GM21381 (cell line): Measurements from ENCODE around the gene VANGL1.
"Not testable (repeated sequence)": the region's sequence is repeated elsewhere in the genome, so short reads cannot be mapped to it uniquely, and the experiment has no call there.

ENCODE experiments used
- ATAC-seq: cut with Tn5 transposase; IDR thresholded peaks from one replicate; pipeline ENCODE4 v1.9.1; 2021; ENCODE audit warnings: mild to moderate bottlenecking, moderate library complexity; ENCODE audit not compliant: unreplicated experiment

VANGL1 gene

DNA sequence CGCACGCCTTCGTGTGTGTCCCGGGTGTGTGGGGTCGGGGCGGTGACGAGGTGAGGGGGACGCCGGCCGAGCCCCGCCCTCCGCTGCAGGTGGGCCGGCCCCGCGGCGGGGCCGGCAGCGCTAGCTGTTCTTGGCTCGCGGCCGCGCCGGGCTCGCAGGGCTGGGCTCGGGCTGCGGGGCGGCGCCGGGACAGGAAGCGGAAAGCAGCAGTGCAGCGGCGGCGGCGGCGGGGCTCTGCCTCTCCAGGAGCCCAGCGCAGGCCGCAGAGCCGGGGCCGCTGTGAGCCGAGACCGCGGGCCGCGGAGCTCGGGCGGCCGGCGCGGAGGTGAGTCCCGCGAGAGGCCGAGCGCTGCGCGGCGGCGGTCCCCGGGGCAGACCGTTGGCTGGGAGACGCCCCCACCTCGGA lies at the start of gene VANGL1:
VANGL1 (plus strand) TSS at position 209 of the 406 bp plus-strand sequence. CDS start 9,444 bp downstream, outside the sequence.
- ATAC-seq: peak; percentile 50

DNA sequence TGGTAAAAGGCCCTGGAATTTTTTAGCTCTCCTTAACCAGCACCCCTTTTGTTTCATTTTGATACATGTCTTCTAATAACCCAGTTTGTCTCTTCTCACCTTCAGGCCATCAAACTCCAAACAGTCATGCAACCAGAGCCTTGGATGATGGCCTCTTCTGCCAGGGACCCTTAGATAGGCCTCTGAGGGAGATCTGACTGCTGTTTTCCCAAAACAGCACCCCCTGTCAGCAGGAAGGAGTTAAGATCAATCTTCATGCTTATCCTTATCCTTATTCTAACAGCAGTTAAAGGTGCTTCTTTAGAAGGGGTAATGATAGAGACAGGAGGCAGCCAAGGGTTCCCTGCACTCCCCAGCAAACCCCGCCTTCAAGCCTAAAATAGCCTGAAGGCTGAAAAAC lies 49.5 kb upstream of the VANGL1 start:
- ATAC-seq: no peak

DNA sequence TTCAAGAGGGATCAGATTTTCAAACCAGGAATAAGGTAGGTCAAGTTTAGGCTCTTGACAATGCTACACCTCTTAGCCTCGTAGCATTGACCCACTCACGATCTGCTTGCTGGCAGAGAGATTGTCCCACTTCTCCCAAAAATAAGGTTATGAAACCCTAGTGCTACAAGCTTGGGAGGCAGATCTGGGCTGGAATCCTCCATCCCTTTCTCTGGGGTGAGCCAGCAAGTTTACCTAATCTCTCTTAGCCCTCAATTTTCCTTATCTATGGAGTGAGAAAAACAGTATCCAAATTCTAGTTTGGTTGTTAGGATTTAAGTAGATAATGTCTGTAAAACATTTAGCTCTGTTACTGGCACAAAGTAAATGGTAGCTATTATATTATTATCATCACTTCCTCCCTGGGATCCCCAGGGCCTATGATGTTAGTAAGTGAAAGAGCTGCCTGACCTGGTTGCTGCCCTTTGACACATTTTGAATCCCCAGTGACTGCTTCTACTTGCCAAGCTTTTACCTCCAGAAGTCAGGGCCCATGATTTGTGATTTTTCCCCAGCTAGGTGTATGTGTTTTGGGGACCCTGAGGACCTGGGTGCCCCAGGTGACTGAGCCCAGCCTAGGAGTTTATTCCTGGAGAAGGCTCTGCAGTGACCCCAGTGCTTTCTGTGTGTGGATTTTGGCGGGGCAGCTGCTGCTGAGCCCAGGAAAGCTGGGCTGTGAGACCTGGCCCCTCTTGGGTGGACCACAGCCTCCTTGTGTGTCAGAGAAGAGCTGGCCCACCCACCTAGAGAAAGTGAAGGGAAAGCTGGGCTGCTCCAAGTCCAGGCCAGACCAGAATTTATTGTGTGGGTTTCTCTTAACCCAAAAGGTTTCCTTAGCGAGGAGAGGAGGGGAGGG lies 48.2 kb upstream of the VANGL1 start:
- ATAC-seq: no peak

DNA sequence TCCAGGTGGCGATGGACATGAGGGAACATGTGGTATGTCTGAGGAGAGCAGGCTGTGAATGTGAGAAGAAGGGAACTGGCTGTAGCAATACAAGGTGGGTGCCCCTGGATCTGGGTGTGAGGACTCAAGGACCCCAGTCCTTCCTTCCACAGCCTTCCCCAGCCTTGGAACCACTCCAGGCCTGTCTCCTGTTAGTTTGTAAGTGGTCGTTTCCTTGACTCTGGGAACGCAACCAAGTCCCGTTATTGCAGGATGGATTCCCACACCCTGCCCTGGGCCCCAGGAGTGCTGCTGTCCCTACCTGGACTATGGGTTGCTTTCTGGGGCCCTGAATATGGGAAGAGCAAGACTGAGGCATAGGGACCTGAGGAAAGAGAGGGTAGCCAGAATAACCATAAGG lies 47.2 kb upstream of the VANGL1 start:
- ATAC-seq: no peak

DNA sequence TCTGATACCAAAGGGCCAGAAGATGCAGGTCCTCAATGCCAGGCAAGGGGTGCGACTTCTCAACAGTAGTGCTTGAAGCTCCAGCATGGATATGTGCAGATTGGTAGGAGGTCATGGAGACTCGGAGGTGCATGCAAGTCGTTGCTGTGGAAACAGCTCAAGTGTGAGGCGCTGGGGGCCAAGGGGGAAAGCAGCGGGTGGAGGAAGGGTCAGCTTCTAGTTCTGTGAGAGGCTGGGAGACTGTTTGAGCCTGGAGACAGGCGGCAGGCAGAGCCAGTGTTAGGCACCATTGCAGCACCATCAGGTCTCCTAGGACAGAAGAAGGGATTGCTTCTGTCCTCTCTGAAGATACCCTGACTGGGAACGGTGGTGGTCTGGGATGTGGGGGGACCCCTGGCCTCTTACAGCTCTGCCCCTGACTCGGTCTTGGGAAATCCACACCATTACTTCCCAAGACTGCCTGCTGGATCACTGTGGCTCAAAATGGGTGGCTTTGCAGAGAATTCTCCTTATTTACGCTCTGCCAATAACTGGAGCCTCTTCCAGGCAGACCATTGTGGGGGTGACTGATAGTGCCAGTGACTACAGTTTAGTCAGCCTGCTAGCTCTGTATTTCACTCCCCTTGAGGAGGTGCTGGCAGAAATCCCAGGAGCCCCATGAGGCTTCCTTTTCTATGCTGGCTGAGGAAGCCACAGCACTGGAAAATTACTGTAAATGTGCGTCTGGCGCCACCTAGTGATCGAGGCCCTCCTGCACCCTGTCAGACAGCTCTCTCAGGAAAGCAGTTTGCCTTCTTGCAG lies 46.3 kb upstream of the VANGL1 start:
- ATAC-seq: no peak

DNA sequence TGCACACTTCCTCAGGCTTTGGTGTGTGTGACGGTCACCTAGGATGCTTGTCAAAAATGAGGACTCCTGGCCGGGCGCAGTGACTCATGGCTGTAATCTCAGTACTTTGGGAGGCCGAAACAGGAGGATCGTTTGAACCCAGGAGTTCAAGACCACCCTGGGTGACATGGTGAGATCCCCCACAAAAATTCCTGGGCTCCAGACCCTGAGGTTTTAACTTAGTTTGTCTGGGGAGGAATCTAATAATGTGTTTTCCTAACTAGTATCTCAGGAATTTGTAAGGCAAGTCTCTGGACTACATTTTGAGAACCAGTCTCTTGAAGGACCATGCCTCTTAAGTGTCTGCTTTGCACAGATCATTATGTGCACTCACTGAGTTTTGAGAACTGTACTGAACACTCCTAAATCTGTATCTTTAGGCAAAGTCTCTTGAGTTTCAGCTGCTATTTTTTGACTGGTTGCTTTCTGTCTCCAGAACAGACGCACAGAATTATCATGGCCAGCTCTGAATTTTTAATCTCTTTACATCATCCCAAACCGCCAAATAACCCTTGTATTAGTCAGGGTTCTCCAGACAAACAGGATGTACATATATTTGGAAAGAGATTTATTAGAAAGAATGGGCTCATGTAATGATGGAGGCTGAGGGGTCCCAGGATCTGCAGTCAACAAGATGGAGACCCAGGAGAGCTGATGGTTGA lies 45.5 kb upstream of the VANGL1 start:
- ATAC-seq: no peak

DNA sequence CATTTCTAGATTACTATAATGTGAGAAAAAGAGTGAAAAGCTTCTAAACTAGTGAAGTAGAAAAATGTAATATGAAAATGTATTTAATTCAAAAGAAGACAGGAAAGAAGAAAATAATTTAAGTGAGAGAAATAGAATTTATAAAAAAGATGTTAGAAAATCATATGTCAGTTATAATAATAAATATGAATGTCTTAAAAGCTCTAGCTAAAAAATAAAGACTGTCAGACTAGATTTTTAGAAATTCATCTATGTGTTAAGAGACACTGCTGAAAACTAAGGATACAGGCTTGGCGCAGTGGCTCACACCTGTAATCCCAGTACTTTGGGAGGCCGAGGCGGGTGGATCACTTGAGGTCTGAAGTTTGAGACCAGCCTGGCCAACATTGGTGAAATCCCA lies 37.3 kb upstream of the VANGL1 start:
- ATAC-seq: no peak

DNA sequence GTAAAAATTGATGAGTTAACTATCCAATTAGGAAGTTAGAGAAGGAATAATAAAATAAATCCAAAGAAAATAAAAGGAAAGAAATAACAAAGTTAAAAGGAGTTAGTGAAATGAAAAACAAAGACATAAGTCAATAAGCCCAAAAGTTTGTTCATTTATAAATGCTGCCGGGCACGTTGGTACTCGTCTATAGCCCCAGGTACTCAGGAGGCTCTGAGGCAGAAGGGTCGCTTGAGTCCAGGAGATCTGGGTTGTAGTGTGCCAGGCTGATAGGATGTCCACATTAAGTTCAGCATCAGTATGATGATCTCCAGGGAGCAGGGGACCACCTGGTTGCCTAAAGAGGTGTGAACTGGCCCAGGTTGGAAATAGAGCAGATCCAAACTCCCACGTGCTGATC lies 35.5 kb upstream of the VANGL1 start:
- no peak for ATAC-seq

DNA sequence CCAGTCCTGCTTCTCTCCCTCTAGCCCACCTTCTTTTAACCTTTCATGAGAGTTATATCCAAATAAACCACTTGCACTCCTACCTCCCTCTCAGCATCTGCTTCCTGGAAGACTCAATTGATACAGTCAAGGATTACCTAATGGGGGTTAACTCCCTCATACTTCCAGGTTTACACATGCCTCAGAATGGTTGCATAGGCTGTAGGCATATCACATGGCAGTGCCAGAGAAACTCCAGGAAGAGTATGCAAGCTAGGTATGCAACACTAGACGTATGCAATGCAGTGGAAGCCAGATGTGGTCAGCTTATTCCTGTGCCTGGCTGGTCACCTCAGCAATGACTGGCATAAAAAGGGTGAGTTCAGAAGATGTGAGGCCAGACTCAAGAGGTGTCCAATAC lies 32.7 kb upstream of the VANGL1 start:
- ATAC-seq: no peak

DNA sequence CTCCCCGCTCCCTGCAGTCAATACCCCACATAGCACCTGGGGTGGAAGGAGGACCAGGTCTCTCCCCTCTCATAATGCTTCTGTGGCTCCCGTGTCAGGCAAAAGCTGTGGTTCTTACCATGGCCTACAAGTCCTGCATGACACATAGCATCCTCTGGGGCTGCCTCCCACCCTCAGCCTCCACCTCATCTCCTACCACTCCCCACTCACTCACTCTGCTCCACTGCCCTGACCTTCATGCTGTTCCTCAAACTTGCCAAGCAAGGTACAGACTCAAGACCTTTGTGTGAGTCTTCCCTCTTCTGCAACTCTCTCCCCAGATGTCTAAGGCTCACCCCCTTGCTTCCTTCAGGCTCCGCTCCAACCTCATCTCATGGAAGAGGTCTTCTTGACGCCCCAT lies 28.0 kb upstream of the VANGL1 start:
- no peak for ATAC-seq

DNA sequence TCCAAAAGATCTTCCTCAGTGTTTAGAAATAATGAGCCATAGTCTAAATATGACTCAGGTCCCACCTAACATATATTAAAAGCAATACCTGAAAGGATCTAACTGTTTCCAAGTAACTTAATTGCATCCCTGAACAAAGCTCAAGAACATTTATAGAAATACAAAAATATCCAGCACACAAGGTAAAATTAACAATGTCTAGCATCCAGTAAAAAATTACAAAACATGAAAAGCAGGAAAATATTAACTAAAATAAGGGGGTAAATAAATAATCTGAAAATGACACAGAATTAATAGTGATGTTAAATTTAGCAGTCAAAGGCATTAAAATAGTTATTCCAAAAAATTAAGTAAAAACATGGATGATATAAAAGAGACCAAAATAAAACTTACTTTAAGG lies 21.3 kb upstream of the VANGL1 start:
- ATAC-seq: no peak

DNA sequence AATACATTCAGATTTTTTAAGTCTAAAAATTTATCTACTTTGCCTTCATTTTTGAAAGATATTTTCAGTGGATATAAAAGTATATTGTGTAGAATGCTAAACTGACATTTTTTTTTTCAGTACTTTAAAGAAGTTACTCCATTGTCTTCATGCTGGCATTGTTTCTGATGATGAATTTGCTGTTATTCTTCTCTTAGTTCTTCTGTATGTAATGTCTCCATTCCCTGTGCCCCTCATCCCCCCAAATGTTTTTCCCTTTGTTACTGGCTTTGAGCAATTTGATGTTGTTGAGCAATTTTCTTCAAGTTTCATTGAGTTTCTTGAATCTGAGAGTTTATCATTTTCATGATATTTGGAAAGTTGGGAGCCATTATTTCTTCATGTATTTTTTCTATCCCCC lies 20.8 kb upstream of the VANGL1 start:
- no peak for ATAC-seq

DNA sequence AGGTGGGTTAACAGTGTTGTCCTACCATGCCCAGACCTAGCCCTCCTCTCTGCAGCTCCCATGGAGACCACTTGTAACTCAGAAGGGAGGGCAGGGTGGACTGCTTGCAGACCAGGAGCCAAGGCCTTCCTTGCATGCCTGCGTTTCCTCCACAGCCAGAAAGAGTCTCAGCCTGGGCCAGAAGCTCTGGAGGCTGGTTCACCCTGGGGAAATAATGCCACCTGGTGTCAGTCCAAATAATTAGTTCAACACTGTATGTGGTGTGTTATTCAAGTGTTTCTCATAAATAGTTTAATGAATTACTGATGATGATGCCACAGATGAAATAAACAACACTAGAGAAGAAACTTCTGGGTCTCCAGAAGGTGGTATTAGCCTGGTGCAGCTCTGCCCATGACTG lies 16.9 kb upstream of the VANGL1 start:
- ATAC-seq: no peak

DNA sequence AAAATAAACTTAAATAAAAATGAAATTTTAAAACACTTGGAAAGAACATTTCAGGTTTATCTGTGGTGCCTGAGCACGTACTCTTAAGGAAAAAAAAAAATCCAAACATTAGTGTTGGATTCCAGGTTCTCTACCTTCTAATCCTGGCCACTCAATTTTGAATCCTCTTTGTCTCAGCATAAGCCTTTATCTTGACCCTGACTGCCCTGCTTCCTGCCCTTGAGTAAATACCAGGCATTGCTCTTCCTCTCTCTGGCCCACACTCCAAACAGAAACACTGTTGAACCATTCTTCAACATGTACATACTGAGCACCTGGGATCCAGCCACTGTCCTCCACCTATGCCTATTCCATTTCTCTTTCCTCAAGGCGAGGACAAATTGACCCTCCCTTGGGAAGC lies 11.4 kb upstream of the VANGL1 start:
- no peak for ATAC-seq

DNA sequence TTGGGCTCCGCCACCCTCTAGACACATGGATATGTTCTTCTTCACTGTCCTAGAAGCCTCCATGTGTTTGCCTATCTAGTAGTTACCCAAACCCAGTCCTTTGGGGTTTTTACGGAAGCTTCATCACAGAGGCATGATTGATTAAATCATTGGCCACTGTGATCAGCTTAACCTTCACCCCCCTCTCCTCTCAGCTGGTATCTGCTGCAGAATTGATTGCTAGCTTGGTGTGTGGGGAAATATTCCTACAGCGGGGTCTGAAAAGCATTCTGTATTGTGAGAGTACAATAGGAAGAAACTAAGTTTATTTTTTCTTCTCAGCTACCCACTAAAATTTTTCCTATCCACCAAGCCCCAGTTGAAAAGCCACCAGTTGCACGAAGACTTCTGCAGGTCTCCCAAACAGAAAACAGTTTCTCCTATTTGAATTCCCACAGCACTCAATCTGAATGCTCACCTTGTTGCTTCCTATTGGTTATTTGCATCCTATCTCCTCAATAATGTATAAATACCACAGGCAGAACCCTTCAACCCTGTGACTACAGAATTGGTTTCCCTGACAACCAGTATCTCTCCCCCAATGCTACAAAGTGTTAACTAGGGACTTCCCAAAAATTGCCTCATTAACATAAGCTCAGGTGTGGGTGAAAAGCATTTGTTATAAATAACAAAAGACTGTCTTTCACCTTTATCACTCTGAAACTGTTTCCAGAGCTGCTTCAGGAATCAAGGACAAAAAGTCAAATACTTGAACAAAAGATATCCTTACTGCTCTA lies 9.3 kb upstream of the VANGL1 start:
- ATAC-seq: no peak

DNA sequence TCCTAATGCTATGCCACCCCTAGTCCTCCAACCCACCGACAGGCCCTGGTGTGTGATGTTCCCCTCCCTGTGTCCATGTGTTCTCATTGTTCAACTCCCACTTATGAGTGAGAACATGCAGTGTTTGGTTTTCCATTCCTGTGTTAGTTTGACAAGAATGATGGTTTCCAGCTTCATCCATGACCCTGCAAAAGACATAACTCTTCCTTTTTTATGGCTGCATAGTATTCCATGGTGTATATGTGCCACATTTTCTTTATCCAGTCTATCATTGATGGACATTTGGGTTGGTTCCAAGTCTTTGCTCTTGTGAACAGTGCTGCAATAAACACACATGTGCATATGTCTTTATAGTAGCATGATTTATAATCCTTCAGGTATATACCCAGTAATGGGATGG lies 8.2 kb upstream of the VANGL1 start:
- not testable (repeated sequence) for ATAC-seq

DNA sequence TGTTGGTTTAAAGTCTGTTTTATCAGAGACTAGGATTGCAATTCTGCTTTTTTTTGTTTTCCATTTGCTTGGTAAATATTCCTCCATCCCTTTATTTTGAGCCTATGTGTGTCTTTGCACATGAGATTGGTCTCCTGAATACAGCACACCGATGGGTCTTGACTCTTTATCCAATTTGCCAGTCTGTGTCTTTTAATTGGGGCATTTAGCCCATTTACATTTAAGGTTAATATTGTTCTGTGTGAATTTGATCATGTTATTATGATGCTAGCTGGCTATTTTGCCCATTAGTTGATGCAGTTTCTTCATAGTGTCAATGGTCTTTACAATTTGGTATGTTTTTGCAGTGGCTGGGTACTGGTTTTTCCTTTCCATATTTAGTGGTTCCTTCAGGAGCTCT lies 4.5 kb upstream of the VANGL1 start:
- ATAC-seq: not testable (repeated sequence)

DNA sequence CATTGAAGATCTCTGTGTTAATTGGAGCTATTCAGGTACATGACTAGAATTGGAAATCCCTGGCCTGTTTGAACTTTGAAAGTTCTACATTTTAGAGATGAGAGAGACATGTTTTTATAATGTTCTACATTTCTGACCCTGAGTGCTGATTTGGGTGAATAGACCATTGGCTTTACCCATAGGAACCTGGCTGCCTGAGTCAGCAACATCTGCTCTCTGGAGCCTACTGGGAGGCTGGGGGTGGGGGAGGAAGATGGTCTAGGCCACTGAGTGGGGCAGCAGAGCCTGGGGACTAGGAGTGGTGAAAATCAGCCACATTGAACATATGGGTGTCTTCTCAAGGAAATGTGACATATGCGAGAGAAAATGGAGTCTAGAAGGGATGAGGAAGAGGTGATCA lies 1.4 kb upstream of the VANGL1 start:
- no peak for ATAC-seq

DNA sequence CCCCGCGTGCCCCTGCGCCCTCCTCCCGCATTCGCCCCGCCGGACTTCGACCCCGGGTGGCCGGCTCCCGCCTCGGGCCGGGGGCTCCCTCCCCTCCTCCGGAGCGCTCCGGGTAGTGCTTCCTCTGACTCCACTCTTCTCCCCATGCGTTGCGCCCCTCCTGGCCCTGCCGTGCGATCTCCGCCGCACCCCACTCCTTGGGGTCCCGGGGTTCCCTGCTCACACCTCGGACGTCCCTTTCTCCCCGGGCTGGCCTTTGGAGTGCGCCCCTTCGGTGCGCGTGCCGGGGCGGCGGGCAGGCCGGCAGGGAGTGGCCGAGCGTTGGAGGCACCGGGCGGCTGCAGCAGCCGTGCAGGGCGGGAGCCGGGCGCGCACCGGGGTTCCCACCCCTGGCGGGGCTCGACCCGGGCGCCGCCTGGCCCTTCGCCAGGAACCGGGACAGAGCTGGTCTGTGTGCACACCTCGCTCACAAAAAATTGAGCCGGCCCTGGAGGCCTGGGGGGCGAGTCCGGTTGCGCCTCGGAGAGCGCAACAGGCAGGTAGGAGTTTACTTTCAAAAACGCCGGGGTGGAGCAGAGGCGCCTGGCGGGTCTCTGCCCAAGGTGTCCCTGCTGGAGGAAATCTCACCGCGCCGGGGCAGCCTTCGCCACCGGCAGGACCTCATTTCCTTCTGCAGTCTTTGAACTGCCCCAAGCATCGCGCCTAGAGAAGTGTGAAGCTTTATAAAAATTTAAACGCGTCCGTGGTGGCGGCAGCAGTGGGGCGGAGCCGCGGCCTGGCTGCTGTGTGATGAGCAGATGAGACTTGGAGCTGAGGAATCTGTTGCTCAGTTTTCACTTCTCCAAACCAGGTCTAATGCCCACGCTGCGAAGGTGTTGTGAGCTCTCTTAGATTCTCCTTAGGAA lies 650 bp downstream of the VANGL1 start:
- ATAC-seq: peak; percentile 66

DNA sequence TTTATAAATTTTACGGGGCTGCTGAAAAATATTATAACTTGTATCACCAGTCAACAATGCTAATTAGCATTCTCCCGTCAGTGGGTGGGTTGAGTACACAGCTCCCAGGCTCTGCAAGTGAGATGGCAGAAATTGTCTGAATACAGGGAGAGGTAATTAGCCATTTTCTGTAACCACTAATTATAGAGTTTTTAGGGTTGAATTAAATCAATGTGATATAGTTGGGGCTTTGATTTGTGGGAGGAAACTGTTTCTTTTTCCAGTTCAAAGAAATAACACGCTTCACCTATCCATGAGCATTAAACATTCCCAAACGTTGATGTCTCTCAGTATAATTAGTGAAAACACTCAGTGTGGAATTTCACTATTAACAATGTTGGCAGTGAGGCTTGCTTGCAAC lies 1.5 kb downstream of the VANGL1 start:
- ATAC-seq: no peak
